K562 (cell line): ENCODE data around the gene COX7A1. TPM values are rescaled to one million over a fixed set of nuclear protein-coding genes. Genes with fewer than 3 reads are reported as not detected.

ENCODE experiments used
- ATAC-seq: fragments of 200-7000 bp; cut with Tn5 transposase; 3 replicates; pipeline ENCODE4 v1.9.1; 2020; ENCODE audit warnings: moderate library complexity
- BruUV-seq: library from RNA; stranded (reverse); fragments of 400-500 nt; replicated peaks from 2 replicates; lab custom pipeline; 2021; lab: Mats Ljungman, UMichigan
- CTCF ChIA-PET: fragments of 300-600 bp; formaldehyde crosslinking; extraction: SDS; loops from one replicate; lab custom pipeline; 2021; ENCODE audit warnings: low intra/inter-chr PET ratio; lab: Yijun Ruan, JAX
- POLR2A ChIA-PET: fragments of 300-600, 350-650 bp; sonication (Branson Sonifier 250); formaldehyde crosslinking; extraction: SDS; loops from one replicate; lab custom pipeline; 2021; ENCODE audit warnings: antibody characterized with exemption, inconsistent platforms; lab: Yijun Ruan, JAX
- DNase-seq, 4 experiments: peaks; one replicate each; pipeline versions ENCODE4 v3.0.0 to v3.0.0-alpha.2; 2011 to 2018; ENCODE audit warnings: low spot score in 3 of 4, mixed read lengths in 3 of 4; ENCODE audit errors: extremely low read depth in 1 of 4
- FAIRE-seq: peaks from 2 replicates; lab custom pipeline; 2011; peaks lifted over from hg19 to GRCh38; lab: Jason Lieb, UNC
- H2AFZ ChIP-seq: 2 replicates; pipeline ENCODE4 v1.6.0; 2011; ENCODE audit warnings: low read depth, low read length, control low read depth, inconsistent platforms
- H3K27ac ChIP-seq: fragments of 200-600 bp; 3 replicates; pipeline ENCODE4 v1.8.0; 2011; ENCODE audit warnings: low read depth, mild to moderate bottlenecking, control low read depth, inconsistent platforms, low read length, moderate library complexity, mixed read lengths; ENCODE audit errors: extremely low read depth
- H3K27me3 ChIP-seq, 2 experiments: fragments of 300-600 bp in 1 of 2; 2 replicates in 1 of 2; 3 replicates in 1 of 2; pipeline versions ENCODE4 v1.6.0 to v1.8.0; 2011; ENCODE audit warnings: inconsistent platforms in 2 of 2, low read length in 2 of 2, mild to moderate bottlenecking in 1 of 2, mixed read lengths in 1 of 2, moderate library complexity in 1 of 2; ENCODE audit not compliant: control insufficient read depth in 2 of 2, insufficient read depth in 2 of 2
- H3K36me3 ChIP-seq: fragments of 300-600 bp; 3 replicates; pipeline ENCODE4 v1.8.0; 2011; ENCODE audit warnings: mild to moderate bottlenecking, low read length, inconsistent platforms; ENCODE audit not compliant: control insufficient read depth, insufficient read depth
- H3K4me1 ChIP-seq, 2 experiments: fragments of 200-600 bp in 1 of 2; replicated peaks in 1 of 2; 2 replicates in 1 of 2; 3 replicates in 1 of 2; pipeline versions ENCODE4 v1.5.1 to v1.8.0; 2011; ENCODE audit warnings: inconsistent platforms in 2 of 2, low read length in 2 of 2, mild to moderate bottlenecking in 1 of 2, mixed read lengths in 1 of 2, moderate library complexity in 1 of 2; ENCODE audit not compliant: control insufficient read depth in 2 of 2, insufficient read depth in 2 of 2
- H3K4me2 ChIP-seq: 2 replicates; pipeline ENCODE4 v1.6.1; 2011; ENCODE audit warnings: low read length, control low read depth, inconsistent platforms, mixed read lengths; ENCODE audit not compliant: insufficient read depth
- H3K4me3 ChIP-seq: fragments of 200-600 bp; sonication (generic), shearing (Covaris generic); 2 replicates; pipeline ENCODE4 v1.5.1; 2016; ENCODE audit warnings: control low read depth, inconsistent platforms
- H3K79me2 ChIP-seq: fragments of 200-600 bp; 3 replicates; pipeline ENCODE4 v1.8.0; 2011; ENCODE audit warnings: low read length, inconsistent platforms; ENCODE audit not compliant: control insufficient read depth, insufficient read depth
- H3K9ac ChIP-seq, 2 experiments: 2 replicates each; pipeline versions ENCODE4 v1.6.0 to v1.6.1; 2011; ENCODE audit warnings: low read depth in 2 of 2, low read length in 2 of 2, control low read depth in 1 of 2, inconsistent platforms in 1 of 2, mild to moderate bottlenecking in 1 of 2, mixed read lengths in 1 of 2; ENCODE audit not compliant: insufficient read depth in 1 of 2
- H3K9me1 ChIP-seq: one replicate; pipeline ENCODE4 v1.6.0; 2011; ENCODE audit warnings: inconsistent platforms, mild to moderate bottlenecking, low read length, moderate library complexity; ENCODE audit not compliant: control insufficient read depth, insufficient read depth
- H3K9me3 ChIP-seq: replicated peaks from 2 replicates; pipeline ENCODE4 v1.5.1; 2011; ENCODE audit warnings: low read depth, low read length, inconsistent platforms; ENCODE audit not compliant: control insufficient read depth, insufficient read depth
- H4K20me1 ChIP-seq: replicated peaks from 2 replicates; pipeline ENCODE4 v1.6.1; 2011; ENCODE audit warnings: low read length, inconsistent platforms, mixed read lengths; ENCODE audit not compliant: control insufficient read depth, insufficient read depth
- COPS2 ChIP-seq: fragments of 450-650 bp; conservative IDR thresholded peaks from 2 replicates; pipeline ENCODE4 v1.6.1; 2016; ENCODE audit warnings: mild to moderate bottlenecking, moderate library complexity
- EP300 ChIP-seq: IDR thresholded peaks from 2 replicates; pipeline ENCODE4 v1.6.1; 2012; ENCODE audit warnings: low read length, improper control_type of control experiment
- FOS ChIP-seq: IDR thresholded peaks from 3 replicates; pipeline ENCODE4 v1.6.1; 2011; ENCODE audit not compliant: insufficient read length; ENCODE audit errors: extremely low read depth
- FOXA1 ChIP-seq: fragments of 450-650 bp; IDR thresholded peaks from 2 replicates; pipeline ENCODE4 v1.6.1; 2016; ENCODE audit warnings: mild to moderate bottlenecking, borderline replicate concordance
- KHSRP ChIP-seq: fragments of 450-650 bp; IDR thresholded peaks from 2 replicates; pipeline ENCODE4 v1.6.1; 2017
- PPARD ChIP-seq: fragments of 250-450 bp; sonication (Bioruptor Pico); IDR thresholded peaks from 2 replicates; pipeline ENCODE4 v1.8.0; 2022; ENCODE audit warnings: inconsistent platforms, mild to moderate bottlenecking, moderate library complexity
- PRMT5 ChIP-seq: sonication (generic); formaldehyde crosslinking; IDR thresholded peaks from 2 replicates; pipeline ENCODE4 v1.5.0; 2020; ENCODE audit warnings: missing genetic modification reagents
- RBBP5 ChIP-seq: fragments of 200-600 bp; sonication (generic); IDR thresholded peaks from 2 replicates; pipeline ENCODE4 v1.6.1; 2012; ENCODE audit warnings: borderline replicate concordance, mild to moderate bottlenecking, low read length, control low read depth, inconsistent platforms; ENCODE audit not compliant: insufficient read depth, poor library complexity, severe bottlenecking
- SP1 ChIP-seq: sonication (generic); formaldehyde crosslinking; IDR thresholded peaks from 2 replicates; pipeline ENCODE4 v1.8.1; 2022; ENCODE audit warnings: mild to moderate bottlenecking, missing genetic modification reagents
- TAF15 ChIP-seq: fragments of 200-400 bp; formaldehyde crosslinking; IDR thresholded peaks from 2 replicates; pipeline ENCODE4 v1.6.1; 2017; ENCODE audit warnings: mild to moderate bottlenecking, low read depth, low read length, moderate library complexity
- ZBTB8A ChIP-seq: fragments of 450-650 bp; IDR thresholded peaks from 2 replicates; pipeline ENCODE4 v1.6.1; 2018; ENCODE audit warnings: mild to moderate bottlenecking, moderate library complexity; ENCODE audit not compliant: partially characterized antibody
- ZC3H8 ChIP-seq: fragments of 450-650 bp; IDR thresholded peaks from 2 replicates; pipeline ENCODE4 v1.6.1; 2017
- ZNF507 ChIP-seq: conservative IDR thresholded peaks from 2 replicates; pipeline ENCODE4 v1.6.1; 2017; ENCODE audit warnings: missing genetic modification characterization, missing compliant biosample characterization
- ZNF551 ChIP-seq: fragments of 250-450 bp; sonication (Bioruptor Pico); IDR thresholded peaks from 2 replicates; pipeline ENCODE4 v1.5.0; 2021; ENCODE audit warnings: mild to moderate bottlenecking, moderate library complexity
- ZNF79 ChIP-seq: fragments of 250-450 bp; sonication (Bioruptor Pico); IDR thresholded peaks from 2 replicates; pipeline ENCODE4 v1.4.0; 2020; ENCODE audit warnings: low read depth, mild to moderate bottlenecking, moderate library complexity
- WGBS: fragments of 100-300 bp; shearing (Covaris generic); methylation state at CpG from one replicate; pipeline ENCODE4 v1.1.6; 2016; ENCODE audit warnings: low coverage, mixed read lengths; ENCODE audit not compliant: insufficient coverage; ENCODE audit errors: missing lambda C conversion rate; 5-methylcytosine and 5-hydroxymethylcytosine counted together
- in situ Hi-C: fragments of 300-500 bp; cut with MboI; formaldehyde crosslinking; loops from 4 replicates; pipeline ENCODE4 v1.15.0; 2018; ENCODE audit warnings: inconsistent platforms, mixed read lengths
- intact Hi-C: fragments of 100-400 bp; cut with micrococcal nuclease; formaldehyde crosslinking; loops from 2 replicates; pipeline ENCODE4 v1.14.2; 2022
- polyA plus RNA-seq, 8 experiments: library from polyadenylated mRNA; depleted of rRNA in 4 of 8; stranded (reverse) in 5 of 8; unstranded in 3 of 8; fragments of >200 nt; fragmentation: Nextera tagmentation in 2 of 8; fragmentation: Illumina TruSeq in 1 of 8; extraction: Ambion mirVana in 2 of 8; extraction: Trizol in 1 of 8; gene quantifications; 2 replicates each; pipeline versions ENCODE4 v1.2.1 to v1.2.3, GENCODE V29; 2011 to 2014; ENCODE audit warnings: inconsistent platforms in 1 of 8, missing spikeins in 1 of 8
- total RNA-seq, 7 experiments: library from RNA; depleted of rRNA in 6 of 7; stranded (reverse); fragments of >200 nt in 6 of 7; fragmentation: Illumina TruSeq in 2 of 7; extraction: Trizol in 2 of 7; gene quantifications; 2 replicates each; pipeline versions ENCODE4 v1.2.1 to v1.2.3, GENCODE V29; 2011 to 2021; ENCODE audit warnings: low replicate concordance in 1 of 7
- TF ChIP-seq, protein P1 (sequence below): fragments of 450-650 bp; formaldehyde crosslinking; IDR thresholded peaks from 2 replicates; pipeline ENCODE4 v1.4.0; 2022; ENCODE audit warnings: missing genetic modification characterization
- TF ChIP-seq, protein P2 (sequence below), 2 experiments: fragments of 450-650 bp; IDR thresholded peaks; 2 replicates each; pipeline ENCODE4 v1.6.1; 2016
- TF ChIP-seq, protein P3 (sequence below): sonication (generic); formaldehyde crosslinking; IDR thresholded peaks from 2 replicates; pipeline ENCODE4 v1.8.0; 2022; ENCODE audit warnings: mild to moderate bottlenecking, missing genetic modification reagents
- TF ChIP-seq, protein P4 (sequence below): fragments of 250-450 bp; sonication (Bioruptor Pico); IDR thresholded peaks from 2 replicates; pipeline ENCODE4 v1.5.0; 2021; ENCODE audit warnings: mild to moderate bottlenecking, moderate library complexity

Gene COX7A1
- total and polyA plus RNA-seq, 9 of the 15 experiments (the other 6 are each of a cell fraction or from before 2014, with no cell fraction given): 0.08 TPM; not detected in 8

DNA sequence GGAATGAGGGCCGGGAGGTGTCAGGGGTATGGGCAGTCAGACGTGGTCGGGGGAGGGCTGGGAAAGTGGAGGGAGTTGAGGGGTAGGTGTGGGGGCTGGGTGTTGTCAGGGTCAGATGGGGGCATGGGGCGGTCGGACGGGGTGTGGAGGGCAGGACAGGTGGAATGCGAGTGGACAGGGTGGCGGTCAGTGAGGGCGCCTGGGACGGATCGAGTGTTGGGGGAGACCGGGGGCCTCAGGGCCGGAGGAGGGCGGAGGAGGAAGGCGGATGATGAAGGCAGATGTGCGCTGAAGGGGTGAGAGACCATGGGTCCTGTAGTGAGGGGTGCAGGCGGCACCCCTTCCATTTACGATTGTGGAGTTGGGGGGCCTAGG, 31.3 kb downstream of the COX7A1 start:
- in situ Hi-C loops (no loop called here), intact Hi-C loops (no loop called here)
- BruUV-seq: no TSS peak
- Histone ChIP-seq H3K79me2 (no peaks in the 10 kb centered on the region; the same call in 2 of the 3 replicates), H3K4me3 (no peak overlapping the region), H3K27ac (no peak overlapping the region), H4K20me1 (no peaks in the 10 kb centered on the region), H3K36me3 (peaks cover 10% of the 10 kb centered on the region; the same call in 1 of the 3 replicates), H3K9ac (no peak overlapping the region), H3K4me1 (peaks cover 0 to 18% of the 10 kb centered on the region in 2 experiments; a peak in 3 of 5 replicates), H3K9me3 (no peaks in the 10 kb centered on the region), H2AFZ (no peak overlapping the region), H3K4me2 (no peak overlapping the region), H3K27me3 (no peaks in the 10 kb centered on the region), H3K9me1 (no peaks in the 10 kb centered on the region)
- DNase-seq (no peak), FAIRE-seq (no peak), ATAC-seq (no peak)
- ChIA-PET CTCF (no interaction called here), POLR2A (no interaction called here)
- 95% methylated on average over 4 of the region's 18 CpGs for WGBS
- no peak for TF ChIP-seq FOS
- TF ChIP-seq SP1 (CRISPR knock-in tag): no peak
- TF ChIP-seq, protein P1, sequence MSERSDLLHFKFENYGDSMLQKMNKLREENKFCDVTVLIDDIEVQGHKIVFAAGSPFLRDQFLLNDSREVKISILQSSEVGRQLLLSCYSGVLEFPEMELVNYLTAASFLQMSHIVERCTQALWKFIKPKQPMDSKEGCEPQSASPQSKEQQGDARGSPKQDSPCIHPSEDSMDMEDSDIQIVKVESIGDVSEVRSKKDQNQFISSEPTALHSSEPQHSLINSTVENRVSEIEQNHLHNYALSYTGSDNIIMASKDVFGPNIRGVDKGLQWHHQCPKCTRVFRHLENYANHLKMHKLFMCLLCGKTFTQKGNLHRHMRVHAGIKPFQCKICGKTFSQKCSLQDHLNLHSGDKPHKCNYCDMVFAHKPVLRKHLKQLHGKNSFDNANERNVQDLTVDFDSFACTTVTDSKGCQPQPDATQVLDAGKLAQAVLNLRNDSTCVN: no peak
- no peak for TF ChIP-seq ZC3H8
- TF ChIP-seq KHSRP: no peak
- no peak for TF ChIP-seq ZBTB8A
- TF ChIP-seq, protein P2, sequence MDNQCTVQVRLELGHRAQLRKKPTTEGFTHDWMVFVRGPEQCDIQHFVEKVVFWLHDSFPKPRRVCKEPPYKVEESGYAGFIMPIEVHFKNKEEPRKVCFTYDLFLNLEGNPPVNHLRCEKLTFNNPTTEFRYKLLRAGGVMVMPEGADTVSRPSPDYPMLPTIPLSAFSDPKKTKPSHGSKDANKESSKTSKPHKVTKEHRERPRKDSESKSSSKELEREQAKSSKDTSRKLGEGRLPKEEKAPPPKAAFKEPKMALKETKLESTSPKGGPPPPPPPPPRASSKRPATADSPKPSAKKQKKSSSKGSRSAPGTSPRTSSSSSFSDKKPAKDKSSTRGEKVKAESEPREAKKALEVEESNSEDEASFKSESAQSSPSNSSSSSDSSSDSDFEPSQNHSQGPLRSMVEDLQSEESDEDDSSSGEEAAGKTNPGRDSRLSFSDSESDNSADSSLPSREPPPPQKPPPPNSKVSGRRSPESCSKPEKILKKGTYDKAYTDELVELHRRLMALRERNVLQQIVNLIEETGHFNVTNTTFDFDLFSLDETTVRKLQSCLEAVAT (IDR thresholded peaks at IDR 0.05): no peak
- TF ChIP-seq EP300: no peak
- TF ChIP-seq ZNF507 (tag): no peak
- no peak for TF ChIP-seq COPS2
- no peak for TF ChIP-seq PRMT5 (CRISPR knock-in tag)
- TF ChIP-seq FOXA1: no peak
- no peak for TF ChIP-seq PPARD
- no peak for TF ChIP-seq ZNF79 (CRISPR knock-in tag)
- TF ChIP-seq ZNF551 (CRISPR knock-in tag): no peak
- TF ChIP-seq, protein P3, sequence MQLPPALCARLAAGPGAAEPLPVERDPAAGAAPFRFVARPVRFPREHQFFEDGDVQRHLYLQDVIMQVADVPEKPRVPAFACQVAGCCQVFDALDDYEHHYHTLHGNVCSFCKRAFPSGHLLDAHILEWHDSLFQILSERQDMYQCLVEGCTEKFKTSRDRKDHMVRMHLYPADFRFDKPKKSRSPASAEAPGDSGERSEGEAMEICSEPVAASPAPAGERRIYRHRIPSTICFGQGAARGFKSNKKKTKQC (CRISPR knock-in tag): no peak
- TF ChIP-seq, protein P4, sequence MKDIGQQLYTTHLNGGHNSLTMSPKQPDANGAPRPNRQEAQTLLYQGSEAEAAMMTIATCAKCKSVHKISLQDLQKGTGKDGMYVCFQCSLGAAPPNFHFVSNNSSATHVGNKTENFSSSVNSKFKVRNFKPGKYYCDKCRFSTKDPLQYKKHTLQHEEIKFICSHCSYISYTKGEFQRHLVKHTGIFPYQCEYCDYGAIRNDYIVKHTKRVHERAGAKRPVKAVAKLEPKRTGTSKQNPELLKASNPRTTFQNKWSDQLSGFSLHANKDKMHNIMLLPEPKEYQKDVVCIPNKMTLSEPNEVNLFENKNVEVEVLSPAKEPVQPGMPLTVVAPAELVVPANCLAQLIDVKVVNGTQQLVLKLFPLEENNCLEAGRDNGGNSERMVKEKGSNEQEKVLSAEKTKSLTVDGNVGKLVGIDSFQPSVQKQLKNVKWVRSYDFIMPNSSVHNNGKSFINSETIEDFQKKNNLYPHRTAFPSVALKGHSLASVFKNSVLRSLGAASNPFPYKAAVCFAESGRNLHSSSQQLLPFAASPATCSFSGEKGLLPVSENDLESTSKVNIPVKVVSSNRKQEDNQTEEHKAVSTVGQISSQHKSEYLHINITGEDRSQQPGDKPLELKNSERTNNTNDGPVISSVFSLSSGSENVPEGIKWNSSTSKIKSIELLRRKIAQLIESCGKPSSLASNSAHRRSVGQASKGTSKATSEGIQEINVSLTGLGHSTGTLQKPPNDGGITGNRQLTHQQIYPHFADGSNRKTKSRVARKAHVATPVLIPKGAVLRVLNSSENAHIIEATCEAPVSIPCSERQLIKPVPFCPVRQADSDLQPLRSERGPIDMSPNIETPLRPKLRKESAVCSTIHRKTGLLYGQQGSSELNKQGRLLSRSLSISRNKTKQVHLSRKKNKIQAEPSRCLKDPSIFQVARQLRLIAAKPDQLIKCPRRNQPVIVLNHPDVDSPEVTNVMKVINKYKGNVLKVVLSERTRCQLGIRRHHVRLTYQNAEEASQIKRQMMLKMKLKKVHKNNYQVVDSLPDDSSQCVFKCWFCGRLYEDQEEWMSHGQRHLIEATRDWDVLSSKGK (CRISPR knock-in tag): no peak
- no peak for TF ChIP-seq RBBP5
- TF ChIP-seq TAF15: no peak
